ENCODE data around the gene PRCC.

The PRCC gene, protein sequence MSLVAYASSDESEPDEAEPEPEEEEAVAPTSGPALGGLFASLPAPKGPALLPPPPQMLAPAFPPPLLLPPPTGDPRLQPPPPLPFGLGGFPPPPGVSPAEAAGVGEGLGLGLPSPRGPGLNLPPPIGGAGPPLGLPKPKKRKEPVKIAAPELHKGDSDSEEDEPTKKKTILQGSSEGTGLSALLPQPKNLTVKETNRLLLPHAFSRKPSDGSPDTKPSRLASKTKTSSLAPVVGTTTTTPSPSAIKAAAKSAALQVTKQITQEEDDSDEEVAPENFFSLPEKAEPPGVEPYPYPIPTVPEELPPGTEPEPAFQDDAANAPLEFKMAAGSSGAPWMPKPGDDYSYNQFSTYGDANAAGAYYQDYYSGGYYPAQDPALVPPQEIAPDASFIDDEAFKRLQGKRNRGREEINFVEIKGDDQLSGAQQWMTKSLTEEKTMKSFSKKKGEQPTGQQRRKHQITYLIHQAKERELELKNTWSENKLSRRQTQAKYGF

DNA sequence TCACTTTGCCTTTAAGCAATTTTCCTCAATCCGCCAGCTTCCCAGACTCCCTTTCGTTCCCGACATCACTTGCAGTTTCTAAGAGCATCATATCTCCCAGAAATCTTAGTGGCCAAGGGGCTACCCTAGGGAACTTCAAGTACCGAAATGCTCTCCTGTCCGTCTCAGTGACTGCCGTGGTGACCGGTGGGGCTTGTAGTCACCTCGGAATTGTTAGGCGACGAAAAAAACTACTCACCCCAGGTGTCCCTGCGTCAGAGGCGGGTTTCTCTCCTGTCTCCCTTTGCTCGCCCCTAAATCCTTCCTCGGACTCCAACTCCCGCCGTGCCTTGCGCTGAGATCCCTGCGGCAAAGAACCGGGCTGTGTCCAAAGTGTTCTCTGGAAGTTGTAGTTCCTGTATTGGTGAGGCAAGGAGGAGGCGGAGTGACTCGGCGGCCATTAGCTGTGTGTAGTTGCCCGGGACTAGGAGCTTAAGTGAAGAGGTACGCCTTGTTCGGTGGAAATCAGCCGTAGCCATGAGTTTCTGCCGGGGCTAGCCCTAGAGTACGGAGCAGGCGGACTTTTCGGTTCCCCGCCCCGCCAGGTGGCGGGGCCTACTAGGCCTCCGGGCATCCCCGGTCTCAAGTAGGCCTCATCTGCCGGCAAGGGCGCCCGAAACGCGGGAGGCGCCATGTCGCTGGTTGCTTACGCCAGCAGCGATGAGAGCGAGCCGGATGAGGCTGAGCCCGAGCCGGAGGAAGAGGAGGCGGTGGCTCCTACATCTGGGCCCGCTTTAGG is at the start of gene PRCC:
TSS of gene PRCC (plus strand) at position 435 of the 778 bp plus-strand sequence. CDS start at position 672, 237 bp downstream.
- DNase-seq (ENCODE audit: low read depth in 2 of 2), result peak; percentile 90 to 94

DNA sequence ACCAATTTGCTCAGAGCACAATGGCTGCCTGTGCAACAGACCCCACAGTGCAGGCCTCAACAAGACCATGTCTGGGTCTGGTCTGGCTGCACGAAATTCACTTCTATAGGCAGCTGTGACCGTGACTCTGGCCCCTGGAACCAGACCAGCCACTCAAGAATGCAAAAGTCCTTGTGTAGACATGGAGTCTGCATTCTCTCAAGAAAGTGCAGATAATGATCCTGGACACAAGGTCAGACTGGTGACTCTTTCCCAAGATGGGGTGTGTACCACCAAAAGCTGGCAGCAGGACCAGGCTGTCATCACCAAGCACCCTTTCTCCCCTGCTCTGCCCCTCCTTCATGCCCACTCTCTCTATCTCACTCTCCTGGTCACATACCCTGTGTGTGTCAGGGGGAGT is 46.2 kb upstream of the PRCC start:
- no peak for DNase-seq (ENCODE audit: low read depth in 2 of 2)

DNA sequence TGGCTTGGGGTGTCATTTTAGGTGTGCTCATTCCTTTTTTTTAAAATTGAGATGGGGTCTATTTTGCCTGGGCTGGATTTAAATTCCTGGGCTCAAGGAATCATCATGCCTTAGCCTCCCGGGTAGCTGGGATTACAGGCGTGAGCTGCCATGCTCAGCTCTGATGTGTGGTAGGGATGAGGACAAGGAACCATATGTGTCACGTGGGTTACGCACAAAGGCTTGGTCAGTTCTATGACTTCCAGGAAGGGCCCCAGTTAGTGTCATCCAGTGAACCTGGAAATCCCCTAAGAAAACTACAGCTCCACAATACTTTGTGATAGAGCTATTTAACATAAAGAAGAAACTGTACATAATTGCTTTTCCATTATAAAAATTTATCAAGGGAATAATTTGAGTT is 45.8 kb upstream of the PRCC start:
- no peak for DNase-seq (ENCODE audit: low read depth in 2 of 2)

DNA sequence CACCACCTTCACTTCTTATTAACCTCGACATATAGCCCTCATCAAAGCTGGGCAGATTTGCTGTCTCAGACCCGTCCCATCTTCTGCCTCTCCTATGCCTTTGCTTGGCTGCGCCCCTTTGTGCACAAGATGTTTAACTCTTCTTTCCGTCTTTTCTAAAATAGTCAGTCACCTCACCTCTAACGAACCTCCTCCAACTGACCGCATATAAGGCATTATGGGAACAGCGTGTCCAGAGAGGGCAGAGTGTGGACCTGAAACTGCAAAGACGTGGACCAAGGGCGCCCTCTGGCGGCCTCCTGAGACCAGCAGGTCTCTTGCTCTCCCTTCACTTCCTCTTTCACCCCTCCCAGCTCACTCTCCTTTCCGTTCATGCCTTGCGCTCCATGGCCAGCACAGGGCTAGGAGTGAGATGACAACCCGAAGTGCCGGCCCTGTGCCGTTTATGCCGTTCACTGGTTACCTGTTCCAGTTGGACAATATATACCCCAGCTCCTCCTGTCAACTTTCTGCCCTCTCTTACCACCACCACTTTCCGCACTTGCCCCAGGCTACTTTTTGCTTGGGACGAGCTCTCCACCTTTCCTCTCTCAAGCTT is 41.6 kb upstream of the PRCC start:
- peak; percentile 68 to 73 for DNase-seq (ENCODE audit: low read depth in 2 of 2)

DNA sequence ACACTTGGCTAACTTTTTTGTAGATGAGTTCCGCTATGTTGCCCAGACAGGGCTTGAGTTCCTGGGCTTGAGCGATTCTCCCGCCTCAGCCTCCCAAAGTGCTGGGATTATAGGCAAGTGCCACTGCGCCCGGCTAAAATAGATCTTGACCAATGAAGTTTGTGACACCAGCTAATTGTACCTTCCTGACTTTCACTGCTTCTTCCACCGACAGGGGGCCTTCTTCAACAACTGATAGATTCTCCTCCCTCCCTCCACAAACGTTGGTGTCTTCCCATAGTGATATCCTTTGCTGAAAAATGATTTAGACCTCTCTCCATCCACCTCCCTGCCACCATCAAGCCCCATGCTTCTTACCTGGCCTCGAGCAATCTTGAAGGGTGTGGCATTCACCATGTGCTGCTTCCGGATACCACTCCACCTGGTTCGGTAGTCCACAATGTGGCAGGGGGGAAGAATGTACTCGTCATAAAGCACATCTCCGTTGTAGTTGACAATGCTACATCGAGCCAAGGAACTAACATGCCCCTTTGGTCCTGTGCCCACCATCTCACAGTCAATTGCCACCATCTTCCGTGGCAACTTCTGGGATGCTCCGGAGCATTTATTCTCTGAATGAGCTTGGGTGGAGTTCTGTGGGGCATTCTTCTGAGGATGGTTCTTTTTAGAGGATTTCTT is 40.6 kb upstream of the PRCC start:
- peak in 1 of 2 donors; percentile 36 for DNase-seq (ENCODE audit: low read depth in 2 of 2)

DNA sequence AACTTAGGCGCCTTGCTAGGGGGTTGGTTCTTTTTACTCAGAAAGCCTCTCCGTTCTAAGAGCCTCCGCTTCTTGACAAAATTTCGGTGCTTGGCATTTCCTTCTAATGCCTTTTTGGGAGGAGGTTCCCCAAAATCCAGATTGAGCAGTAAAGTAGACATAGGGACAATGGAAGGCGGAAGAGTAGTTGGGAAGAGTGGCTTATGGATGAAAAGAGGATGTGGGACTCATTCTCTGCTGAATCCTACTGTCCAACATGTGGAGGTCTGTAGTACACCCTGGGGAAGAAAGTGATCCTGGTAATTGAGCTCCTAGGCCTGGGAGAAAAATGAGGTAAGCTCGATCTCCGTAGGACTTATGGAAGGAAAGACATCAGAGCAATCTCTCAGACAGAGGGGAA is 39.8 kb upstream of the PRCC start:
- DNase-seq (ENCODE audit: low read depth in 2 of 2), result no peak

DNA sequence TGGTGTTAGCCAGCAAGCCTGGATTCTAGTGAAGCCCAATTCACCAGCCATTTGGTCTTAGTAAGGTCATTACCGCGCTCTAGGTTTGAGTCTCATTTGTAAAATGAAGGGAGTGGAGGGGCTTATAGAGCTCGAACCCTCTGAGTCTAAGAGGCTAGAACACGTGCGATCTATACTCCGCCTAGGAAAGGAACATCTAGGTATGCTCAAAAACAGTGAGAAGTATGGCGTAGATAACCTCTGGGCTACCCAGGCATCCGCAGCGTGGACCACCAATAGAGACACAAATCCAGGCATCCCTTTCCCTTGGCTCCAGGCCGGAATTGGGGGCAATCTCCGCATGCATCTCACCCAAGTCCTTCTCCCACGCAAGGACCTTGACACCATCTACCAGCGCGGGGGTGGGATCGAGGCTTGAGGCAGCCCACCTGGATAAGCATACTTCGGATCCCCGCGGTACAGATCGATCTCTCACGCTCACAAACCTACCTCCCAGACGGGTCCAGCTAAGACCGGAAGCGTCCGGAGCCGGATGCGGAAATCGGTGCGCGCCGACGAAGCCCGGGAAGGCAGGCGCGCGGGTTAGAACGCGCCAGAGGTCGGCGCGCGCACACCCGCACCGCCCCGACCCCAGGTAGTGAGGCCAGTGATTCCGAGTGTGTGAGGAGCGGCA is 39.3 kb upstream of the PRCC start, which contains the start of gene METTL25B:
TSS of gene METTL25B (plus strand) at position 544 of the 673 bp plus-strand sequence. CDS start 636 bp downstream, outside the sequence.
- DNase-seq (ENCODE audit: low read depth in 2 of 2), result peak; percentile 54 to 73

DNA sequence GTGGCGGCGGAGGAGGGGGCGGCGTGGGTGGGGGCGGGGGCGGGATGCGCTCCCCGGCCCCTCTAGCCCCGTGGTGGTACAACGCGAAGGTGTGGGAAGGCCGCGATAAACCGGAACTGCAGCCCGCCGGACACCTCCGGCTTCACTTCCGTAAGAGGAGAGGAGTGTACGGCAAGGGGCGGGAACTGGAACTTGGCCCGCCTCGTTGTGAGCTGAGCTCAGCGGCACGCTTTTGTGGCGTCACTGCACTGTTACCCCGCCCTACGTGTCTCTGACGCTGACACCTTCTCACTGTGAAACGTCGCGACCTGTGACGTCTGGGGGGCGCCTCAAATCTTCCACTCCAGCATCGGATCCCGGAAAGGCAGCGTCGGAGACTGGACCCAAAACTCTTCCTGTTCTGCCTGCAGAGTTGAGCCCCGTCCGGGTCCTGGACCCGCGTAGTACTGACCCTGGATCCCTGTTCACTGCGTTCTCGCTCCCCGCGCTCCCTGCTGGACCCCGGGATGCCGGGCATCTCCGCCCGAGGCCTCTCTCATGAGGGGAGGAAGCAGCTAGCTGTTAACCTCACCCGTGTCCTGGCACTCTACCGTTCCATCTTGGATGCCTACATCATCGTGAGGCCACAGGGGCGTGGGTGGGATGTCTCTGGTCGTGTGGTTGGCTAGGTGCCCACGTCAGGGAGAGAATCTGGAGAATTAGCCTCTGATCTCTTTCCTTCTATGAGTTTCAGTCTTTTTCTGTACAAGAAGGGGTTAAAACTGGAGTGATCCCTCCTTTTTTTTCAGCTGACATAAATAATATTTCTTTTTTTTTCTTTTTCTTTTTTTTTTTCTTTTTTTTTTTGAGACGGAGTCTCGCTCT is 38.5 kb upstream of the PRCC start, which contains the start of gene ISG20L2:
TSS of gene ISG20L2 (minus strand) at position 168 of the 864 bp plus-strand sequence. CDS start 1,114 bp downstream, outside the sequence.
- peak; percentile 83 to 91 for DNase-seq (ENCODE audit: low read depth in 2 of 2)

DNA sequence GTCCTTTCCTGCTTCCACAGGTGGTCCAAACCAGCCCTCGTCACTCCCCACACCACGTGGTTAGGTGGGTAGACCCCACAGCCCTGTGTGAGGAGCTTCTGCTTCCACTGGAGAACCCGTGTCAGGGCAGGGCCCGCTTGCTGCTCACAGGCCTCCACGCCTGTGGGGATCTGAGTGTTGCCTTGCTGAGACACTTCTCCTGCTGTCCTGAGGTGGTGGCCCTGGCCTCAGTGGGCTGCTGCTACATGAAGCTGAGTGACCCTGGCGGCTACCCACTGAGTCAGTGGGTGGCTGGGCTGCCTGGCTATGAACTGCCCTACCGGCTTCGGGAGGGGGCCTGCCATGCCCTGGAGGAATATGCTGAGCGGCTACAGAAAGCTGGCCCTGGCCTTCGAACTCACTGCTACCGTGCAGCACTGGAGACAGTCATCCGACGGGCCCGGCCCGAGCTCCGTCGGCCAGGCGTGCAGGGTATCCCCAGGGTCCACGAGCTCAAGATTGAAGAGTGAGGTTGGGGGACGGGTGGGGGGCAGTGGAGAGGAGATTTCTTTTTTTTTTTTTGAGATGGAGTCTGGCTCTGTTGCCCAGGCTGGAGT is 33.2 kb upstream of the PRCC start:
- DNase-seq (ENCODE audit: low read depth in 2 of 2), result no peak

DNA sequence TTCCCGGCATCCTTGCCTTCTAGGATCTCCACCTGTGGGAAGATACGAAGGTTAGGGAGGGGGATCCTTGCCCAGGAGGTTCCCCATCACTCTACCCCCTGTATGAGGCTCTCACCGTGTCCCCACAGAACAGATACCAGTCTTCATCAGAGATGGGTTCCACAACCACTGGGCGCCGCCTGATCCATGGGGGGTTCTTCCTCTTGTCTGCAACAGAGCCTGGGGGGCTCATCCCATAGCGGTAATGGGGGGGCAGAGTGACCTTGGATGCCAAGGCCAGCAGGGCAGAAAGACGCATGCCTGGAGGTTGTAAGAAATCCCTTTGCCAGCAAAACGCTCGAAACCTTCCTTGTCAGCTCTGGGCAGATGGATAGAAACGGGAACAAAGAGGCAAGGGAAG is 28.9 kb upstream of the PRCC start:
- no peak for DNase-seq (ENCODE audit: low read depth in 2 of 2)

DNA sequence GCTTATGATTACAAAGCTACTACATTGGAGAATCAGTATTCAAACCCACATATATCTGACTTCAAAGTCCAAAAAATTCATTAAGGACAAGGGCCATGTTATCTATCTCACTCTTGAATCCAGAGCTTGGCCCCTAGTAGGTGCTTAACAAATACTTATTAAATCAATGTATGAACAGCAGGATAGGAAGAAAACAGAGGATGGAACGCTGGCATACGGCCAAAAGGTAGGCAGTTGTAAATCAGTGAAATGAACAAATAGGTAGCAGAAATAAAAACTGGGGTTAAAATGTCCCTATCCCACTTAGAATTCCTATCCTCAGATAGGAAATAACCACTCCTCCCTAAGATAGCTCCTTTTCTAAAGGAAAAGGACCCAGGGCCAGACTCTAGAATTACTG is 28.4 kb upstream of the PRCC start:
- DNase-seq (ENCODE audit: low read depth in 2 of 2), result no peak

DNA sequence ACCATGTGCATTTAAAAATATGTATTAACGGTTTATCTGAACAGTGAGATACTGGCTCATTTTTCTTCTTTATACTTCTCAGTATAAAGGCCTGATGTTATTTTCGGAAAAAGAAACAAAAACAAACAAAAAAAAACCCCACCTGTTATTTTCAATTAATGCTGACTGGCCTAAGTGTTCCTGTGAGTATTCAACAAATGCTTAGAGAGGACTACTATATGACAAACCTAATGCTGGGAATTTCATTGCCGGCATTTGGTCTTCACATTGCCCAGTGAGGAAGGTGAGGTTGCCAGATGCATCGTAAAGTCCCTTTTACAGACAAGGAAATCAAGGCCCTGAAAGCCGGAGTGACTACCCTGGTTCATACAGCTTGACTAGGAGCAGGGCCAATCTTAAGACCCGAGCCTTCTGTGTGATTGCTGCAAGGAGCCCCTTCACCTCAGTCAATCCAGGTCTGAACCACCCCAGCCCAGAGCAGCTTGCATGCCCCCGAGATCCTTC is 27.0 kb upstream of the PRCC start:
- DNase-seq (ENCODE audit: low read depth in 2 of 2), result no peak

DNA sequence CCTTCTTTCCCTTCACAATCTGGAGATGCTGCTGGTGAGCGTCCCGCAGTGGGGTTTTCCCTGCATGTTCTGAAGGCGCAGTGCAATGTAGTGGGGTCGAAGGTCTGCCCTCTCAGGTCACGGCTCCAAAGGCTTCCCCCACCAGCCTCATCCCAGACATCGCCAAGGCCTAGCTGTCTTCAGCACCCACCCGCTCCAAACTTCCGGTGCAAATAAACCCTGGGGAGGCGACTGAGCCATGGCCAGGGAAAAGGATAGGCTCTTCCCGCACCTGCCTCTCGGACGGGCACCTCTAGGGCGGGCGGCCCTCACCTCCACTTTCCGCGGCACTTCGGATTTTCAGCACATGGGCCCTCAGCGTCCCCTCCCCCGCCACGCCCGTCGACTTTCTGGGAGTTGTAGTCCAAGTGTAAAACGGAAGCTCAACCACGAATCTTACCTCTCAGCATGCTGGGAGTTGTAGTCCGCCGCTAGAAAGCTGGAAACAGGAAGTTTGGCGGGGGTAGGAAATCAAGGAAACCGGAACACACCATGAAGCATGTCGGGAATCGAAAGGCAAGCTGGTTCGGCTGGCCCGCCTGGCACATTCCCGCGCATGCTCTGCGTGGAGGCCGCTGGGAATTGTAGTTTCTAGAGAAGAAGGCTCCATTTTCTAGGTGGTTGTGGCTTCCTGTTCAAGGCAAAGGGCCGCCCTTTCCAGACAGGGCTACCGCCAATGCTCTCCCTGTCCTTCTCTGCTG is 26.4 kb upstream of the PRCC start, which contains the start of gene MRPL24:
TSS of gene MRPL24 (minus strand) at position 348 of the 740 bp plus-strand sequence. CDS start 2,384 bp downstream, outside the sequence.
- peak; percentile 90 to 93 for DNase-seq (ENCODE audit: low read depth in 2 of 2)

DNA sequence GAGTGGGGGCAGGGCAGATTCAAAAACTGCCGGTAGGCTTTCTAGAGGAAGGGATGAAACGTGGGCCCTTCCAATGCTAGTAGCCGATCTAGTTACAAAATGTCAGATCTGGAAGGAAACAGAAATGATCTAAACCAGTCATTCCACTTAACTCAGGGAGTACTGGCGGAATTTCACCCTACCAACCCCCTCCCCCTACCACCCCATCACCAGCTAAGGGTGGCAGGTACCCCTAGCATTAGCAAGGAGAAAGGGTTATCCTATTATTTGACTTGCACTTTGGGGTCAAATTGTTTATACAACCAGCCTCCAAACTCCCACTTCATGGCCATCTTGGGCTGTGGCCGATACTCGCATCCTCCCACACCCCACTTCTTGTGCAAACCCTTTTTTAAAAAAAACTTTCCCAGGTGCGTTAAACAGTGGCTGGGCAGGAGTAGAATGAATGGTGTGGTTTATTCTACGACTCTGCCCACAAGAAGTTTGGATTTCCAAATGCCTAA is 25.8 kb upstream of the PRCC start:
- no peak for DNase-seq (ENCODE audit: low read depth in 2 of 2)

DNA sequence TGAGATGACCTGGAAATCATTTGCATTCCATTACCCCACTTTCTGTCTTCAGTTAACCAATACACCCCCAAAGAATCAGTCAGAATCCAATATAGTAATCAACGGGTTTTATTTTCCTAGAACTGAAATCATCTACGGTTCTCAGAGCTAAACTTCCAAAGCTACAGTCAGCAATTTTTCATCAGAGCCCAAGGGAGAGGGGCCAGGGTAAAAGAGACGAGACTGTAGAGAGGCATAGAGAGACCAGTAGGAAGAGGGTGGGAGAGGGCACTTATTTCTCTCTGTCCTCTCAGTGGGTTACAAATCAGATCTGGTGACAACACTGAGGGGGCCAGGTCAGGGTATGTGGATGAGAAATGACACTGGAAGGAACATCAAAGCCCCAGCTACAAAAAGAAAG is 25.3 kb upstream of the PRCC start:
- DNase-seq (ENCODE audit: low read depth in 2 of 2), result no peak

DNA sequence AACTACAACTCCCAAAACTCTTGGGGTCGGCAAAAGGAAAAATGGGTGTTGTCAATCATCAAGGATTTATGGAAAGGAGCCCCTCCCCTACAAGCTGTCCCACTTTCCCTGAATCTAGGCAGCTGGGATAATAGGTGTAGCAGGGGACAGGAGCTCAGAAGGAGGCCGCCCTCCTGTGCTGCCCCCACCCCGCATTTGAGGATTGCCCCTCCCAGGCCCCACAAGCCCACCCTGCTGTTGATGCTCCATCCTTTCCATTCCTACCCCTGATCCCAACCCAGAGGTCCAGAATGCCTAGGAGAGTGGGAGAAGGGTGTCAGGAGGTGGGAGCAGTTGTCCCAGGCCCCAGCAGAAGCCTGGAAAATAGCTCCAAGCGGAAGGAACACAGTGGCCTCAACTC is 24.5 kb upstream of the PRCC start:
- DNase-seq (ENCODE audit: low read depth in 2 of 2), result no peak

DNA sequence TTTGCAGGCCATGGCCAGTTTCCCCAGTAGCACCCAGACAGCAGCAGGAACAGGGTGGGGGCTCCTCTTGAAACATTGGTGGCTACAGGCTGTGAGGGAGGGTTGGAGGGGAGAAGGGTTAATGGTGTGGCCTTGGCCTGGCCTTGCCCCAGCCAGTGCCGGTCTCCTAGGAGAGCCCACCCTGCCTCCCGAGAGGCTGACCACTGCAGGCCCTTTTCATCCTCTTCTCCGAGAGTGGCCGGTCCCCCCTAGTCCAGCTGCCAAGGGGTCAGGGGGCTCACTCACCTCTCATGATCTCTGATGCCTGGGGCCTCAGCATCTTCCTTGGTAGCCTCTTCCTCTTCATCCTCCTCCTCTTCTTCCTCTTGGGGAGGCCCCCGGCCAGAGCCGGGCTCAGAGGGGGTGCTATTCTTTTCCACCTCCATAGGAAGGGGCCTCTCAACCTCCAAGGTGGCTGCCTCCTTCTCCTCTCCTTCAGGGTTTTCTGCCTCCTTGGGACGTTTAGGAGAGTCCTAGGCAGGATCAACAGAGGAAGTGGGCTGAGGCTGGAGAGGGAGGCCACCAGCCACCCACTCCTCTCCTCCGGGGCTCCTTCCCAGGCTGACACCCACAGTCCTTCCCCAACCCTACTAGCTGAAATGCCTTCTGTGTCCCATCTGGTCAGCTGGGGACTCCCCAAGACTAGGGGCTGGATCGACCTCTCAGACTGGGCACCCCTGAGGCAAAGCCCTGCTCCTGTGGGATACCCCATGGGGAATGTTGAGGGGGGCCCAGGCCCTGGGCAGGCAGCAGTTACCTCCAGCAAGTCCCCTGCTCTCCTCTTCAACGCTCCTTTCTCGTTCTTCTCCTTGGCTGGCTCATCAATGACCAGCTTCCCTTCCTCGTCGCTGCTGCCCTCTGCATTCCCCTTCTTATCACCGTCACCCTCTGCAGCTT is 23.7 kb upstream of the PRCC start:
- DNase-seq (ENCODE audit: low read depth in 2 of 2), result no peak

Data from activated CD4-positive, alpha-beta T cell treated with anti-CD3 and anti-CD28 coated beads for 24 hours (primary cell).